ENCODE results near the gene PPP3CA.
"Not testable (repeated sequence)": the region's sequence is repeated elsewhere in the genome, so short reads cannot be mapped to it uniquely, and the experiment has no call there.

Gene PPP3CA

GRCh38 chr4:101098666-101099400 is 248.5 kb downstream of the PPP3CA start:
- no peak for DNase-seq (ENCODE audit: low read depth)

- not testable (repeated sequence) for DNase-seq (ENCODE audit: low read depth)
Measured at GRCh38 chr4:101092609-101093008, 254.7 kb downstream of the PPP3CA start.

GRCh38 chr4:101089168-101089567 is 258.2 kb downstream of the PPP3CA start:
- no peak for DNase-seq (ENCODE audit: low read depth)

- DNase-seq (ENCODE audit: low read depth): no peak
Measured at GRCh38 chr4:101086801-101087586, 260.3 kb downstream of the PPP3CA start.

- DNase-seq (ENCODE audit: low read depth): no peak
Measured at GRCh38 chr4:101083131-101083530, 264.2 kb downstream of the PPP3CA start.

- no peak for DNase-seq (ENCODE audit: low read depth)
Measured at GRCh38 chr4:101081695-101082369, 265.5 kb downstream of the PPP3CA start.

- no peak for DNase-seq (ENCODE audit: low read depth)
Measured at GRCh38 chr4:101081166-101081565, 266.2 kb downstream of the PPP3CA start.

GRCh38 chr4:101078950-101079349 is 268.4 kb downstream of the PPP3CA start:
- no peak for DNase-seq (ENCODE audit: low read depth)

- no peak for DNase-seq (ENCODE audit: low read depth)
Measured at GRCh38 chr4:101076032-101076431, 271.3 kb downstream of the PPP3CA start.

- DNase-seq (ENCODE audit: low read depth): no peak
Measured at GRCh38 chr4:101075536-101075935, 271.8 kb downstream of the PPP3CA start.

GRCh38 chr4:101074326-101074725 is 273.0 kb downstream of the PPP3CA start:
- no peak for DNase-seq (ENCODE audit: low read depth)

- no peak for DNase-seq (ENCODE audit: low read depth)
Measured at GRCh38 chr4:101071241-101071640, 276.1 kb downstream of the PPP3CA start.

- no peak for DNase-seq (ENCODE audit: low read depth)
Measured at GRCh38 chr4:101068115-101068514, 279.2 kb downstream of the PPP3CA start.

- no peak for DNase-seq (ENCODE audit: low read depth)
Measured at GRCh38 chr4:101067383-101067782, 279.9 kb downstream of the PPP3CA start.

GRCh38 chr4:101066626-101067170 is 280.6 kb downstream of the PPP3CA start:
- DNase-seq (ENCODE audit: low read depth): no peak

GRCh38 chr4:101065935-101066485 is 281.3 kb downstream of the PPP3CA start:
- DNase-seq (ENCODE audit: low read depth): no peak

- DNase-seq (ENCODE audit: low read depth): no peak
Measured at GRCh38 chr4:101065346-101065745, 282.0 kb downstream of the PPP3CA start.

- no peak for DNase-seq (ENCODE audit: low read depth)
Measured at GRCh38 chr4:101064541-101065180, 282.7 kb downstream of the PPP3CA start.

GRCh38 chr4:101055392-101055791 is 291.9 kb downstream of the PPP3CA start:
- no peak for DNase-seq (ENCODE audit: low read depth)

- DNase-seq (ENCODE audit: low read depth): no peak
Measured at GRCh38 chr4:101050837-101051205, 296.5 kb downstream of the PPP3CA start.

- no peak for DNase-seq (ENCODE audit: low read depth)
Measured at GRCh38 chr4:101050088-101050836, 297.1 kb downstream of the PPP3CA start.
